ENCODE results near the gene DDX10.
"Not testable (repeated sequence)": the region's sequence is repeated elsewhere in the genome, so short reads cannot be mapped to it uniquely, and the experiment has no call there.

The DDX10 gene

DNA sequence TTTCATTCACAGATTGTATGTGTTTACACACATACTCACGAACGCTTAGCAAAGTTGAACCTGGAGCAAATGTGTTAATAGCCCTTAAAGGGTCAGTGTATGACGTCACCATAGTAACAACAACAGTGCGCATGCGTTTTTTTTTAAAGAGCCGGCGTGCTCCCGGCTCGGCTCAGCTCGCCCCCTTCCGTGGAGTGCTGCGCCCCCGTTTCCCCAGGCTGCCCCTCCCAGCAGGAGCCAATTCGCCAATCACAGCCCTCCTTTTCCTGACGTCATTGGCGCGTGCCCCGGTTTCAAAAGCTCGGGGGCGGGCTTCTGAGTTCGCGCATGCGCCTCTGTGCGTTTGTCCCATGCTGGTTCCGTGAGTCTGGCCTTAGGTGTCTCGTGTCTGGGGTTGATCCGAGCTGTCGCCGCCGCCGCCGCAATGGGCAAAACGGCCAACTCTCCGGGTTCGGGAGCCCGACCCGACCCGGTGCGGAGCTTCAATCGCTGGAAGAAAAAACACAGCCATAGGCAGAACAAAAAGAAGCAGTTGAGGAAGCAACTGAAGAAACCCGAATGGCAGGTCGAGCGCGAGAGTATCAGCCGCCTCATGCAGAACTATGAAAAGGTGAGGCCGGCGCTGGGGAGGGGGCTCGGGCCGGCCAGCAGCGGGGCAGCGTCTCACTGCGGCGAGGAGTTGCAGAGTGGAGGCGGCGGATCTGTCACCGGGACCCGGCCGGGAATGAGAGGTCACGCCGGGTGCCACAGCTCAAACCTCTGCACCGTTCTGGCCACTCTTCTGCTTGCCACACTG is at the start of gene DDX10:
Gene DDX10, plus strand, starts transcription at position 340 of the 796 bp plus-strand sequence. Its CDS starts 85 bp downstream, at position 425.
- DNase-seq (ENCODE audit: insufficient read length, low spot score): peak; percentile 97
- FAIRE-seq: peak; percentile 96

- DNase-seq (ENCODE audit: insufficient read length, low spot score) (peak; percentile 83), FAIRE-seq (peak; percentile 88)
Observed at GRCh38 chr11:108616549-108616948, 48.3 kb upstream of the DDX10 start.

DNA sequence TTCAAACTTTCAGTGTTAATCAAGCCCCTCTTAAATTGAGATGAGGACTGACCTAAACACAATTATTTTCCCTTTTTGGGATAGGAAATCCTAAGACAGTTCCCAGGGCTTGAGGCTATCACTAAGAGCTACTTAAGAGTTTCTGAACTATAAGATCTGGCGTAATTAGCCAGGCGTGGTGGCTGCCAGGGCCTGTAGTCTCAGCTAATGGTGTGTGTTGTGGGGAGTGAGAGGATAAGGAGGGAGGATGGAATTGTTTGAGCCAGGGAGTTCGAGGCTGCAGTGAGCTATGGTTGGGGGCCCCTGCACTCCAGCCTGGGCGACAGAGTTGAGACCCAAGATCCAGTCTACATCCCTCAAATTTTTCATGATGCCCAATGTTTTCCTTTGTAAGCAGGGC is 47.8 kb upstream of the DDX10 start:
- no peak for DNase-seq (ENCODE audit: insufficient read length, low spot score)
- no peak for FAIRE-seq

DNA sequence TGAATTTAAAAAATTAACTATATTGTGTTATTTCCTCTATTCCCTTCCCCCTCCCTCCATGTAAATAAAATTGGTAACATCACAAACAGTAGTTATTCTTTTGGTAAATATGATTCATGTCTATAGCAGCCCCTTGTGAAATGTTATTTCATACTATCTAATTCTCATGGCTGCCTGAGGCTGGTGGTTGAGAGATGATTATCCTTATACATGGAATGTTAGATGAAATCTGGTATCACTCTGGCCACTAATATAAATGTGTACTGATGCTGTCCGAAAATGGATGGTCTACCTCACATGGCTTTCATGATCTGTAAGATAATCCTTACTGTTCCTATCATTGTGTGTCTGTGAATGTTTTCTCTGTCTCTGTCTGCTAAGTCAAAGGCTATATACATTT is 46.3 kb upstream of the DDX10 start:
- no peak for FAIRE-seq
- DNase-seq (ENCODE audit: insufficient read length, low spot score): no peak

- no peak for DNase-seq (ENCODE audit: insufficient read length, low spot score)
- FAIRE-seq: no peak
Observed at GRCh38 chr11:108620958-108621772, 43.7 kb upstream of the DDX10 start.

GRCh38 chr11:108622341-108622740 is 42.5 kb upstream of the DDX10 start:
- FAIRE-seq: no peak

GRCh38 chr11:108624196-108624925 is 40.5 kb upstream of the DDX10 start:
- FAIRE-seq: peak; percentile 58
- no peak for DNase-seq (ENCODE audit: insufficient read length, low spot score)

More at GRCh38 chr11:108622341-108622740, 42.5 kb upstream of the DDX10 start:
- DNase-seq (ENCODE audit: insufficient read length, low spot score): no peak

- DNase-seq (ENCODE audit: insufficient read length, low spot score): no peak
- FAIRE-seq: peak; percentile 82
Observed at GRCh38 chr11:108628326-108628725, 36.5 kb upstream of the DDX10 start.

GRCh38 chr11:108628812-108629211 is 36.1 kb upstream of the DDX10 start:
- no peak for DNase-seq (ENCODE audit: insufficient read length, low spot score)
- FAIRE-seq: peak; percentile 20

- FAIRE-seq: peak; percentile 60
Observed at GRCh38 chr11:108629274-108629673, 35.6 kb upstream of the DDX10 start.

DNA sequence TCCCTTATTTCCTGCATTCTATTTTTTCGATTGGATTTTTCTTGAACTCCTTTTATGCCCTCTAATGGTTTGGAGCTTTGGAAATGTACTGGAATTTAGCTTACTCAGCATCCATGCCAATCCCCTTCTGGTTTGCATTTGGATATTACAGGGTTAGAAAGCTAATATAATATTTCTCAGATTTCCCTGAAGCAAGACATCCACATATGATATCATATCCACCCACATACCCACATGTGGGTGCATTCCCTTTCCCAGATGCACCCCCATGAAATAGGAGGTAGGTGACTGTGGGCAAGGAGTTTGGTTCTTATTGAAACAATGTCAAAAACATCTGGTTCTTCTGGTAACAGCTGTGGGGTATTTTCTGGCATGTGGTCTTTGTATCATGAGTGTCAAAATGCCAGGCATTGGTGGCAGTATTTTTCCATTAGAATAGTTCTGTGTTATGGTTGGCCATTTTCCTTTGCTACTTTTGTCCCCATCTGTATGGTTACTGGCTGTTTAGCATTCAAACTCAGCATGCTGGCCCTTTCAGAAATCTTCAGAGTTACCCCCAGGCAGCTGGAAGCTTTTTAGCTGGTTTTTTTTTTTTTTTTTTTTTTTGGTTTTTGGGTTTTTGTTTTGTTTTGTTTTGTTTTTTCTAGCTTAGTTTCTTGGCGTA is 32.7 kb upstream of the DDX10 start:
- FAIRE-seq (no peak), DNase-seq (ENCODE audit: insufficient read length, low spot score) (no peak)

More at GRCh38 chr11:108629274-108629673, 35.6 kb upstream of the DDX10 start:
- DNase-seq (ENCODE audit: insufficient read length, low spot score): no peak

- no peak for FAIRE-seq
Observed at GRCh38 chr11:108635106-108635505, 29.8 kb upstream of the DDX10 start.

GRCh38 chr11:108636222-108636621 is 28.6 kb upstream of the DDX10 start:
- FAIRE-seq: no peak

More at GRCh38 chr11:108635106-108635505, 29.8 kb upstream of the DDX10 start:
- no peak for DNase-seq (ENCODE audit: insufficient read length, low spot score)

DNA sequence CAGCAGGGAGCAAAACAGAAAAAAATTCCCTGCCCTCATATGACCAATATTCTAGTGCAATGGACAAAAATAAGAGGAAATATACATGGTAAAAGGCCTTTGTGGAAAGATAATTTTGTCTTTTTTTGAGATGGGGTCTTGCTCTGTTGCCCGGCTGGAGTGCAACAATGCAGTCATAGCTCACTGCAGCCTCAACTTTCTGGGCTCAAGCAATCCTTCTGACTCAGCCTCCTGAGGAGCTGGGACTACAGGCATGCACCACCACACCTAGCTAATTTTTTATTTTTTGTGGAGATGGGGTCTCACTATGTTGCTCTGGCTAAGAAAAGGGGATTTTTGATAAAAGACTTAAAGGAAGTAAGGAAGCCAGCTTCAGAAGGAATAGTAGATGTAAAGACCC is 25.7 kb upstream of the DDX10 start:
- no peak for FAIRE-seq
- DNase-seq (ENCODE audit: insufficient read length, low spot score): no peak

More at GRCh38 chr11:108636222-108636621, 28.6 kb upstream of the DDX10 start:
- DNase-seq (ENCODE audit: insufficient read length, low spot score): no peak

GRCh38 chr11:108641752-108642151 is 23.1 kb upstream of the DDX10 start:
- not testable (repeated sequence) for FAIRE-seq; DNase-seq (ENCODE audit: insufficient read length, low spot score)

DNA sequence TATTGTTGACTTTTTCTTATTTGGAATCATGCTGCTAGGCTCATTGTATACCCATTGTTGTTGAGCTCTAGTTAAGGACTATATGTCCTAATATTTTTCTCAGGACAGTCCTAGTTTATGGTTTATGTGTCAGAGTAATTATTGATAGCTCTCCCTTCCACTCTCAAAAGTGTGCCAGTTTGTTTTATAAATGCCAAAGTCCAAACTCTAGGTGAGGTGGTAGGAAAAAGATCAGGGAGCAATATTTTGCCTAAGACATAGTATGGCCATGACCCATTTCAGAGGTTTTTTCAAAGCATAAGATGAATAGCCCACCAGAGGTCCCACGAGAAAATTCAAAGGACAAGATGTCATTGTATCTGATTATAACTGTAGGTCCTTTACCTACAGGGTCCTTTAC is 20.9 kb upstream of the DDX10 start:
- FAIRE-seq (no peak), DNase-seq (ENCODE audit: insufficient read length, low spot score) (no peak)

- DNase-seq (ENCODE audit: insufficient read length, low spot score) (no peak), FAIRE-seq (no peak)
Observed at GRCh38 chr11:108645970-108646369, 18.9 kb upstream of the DDX10 start.

DNA sequence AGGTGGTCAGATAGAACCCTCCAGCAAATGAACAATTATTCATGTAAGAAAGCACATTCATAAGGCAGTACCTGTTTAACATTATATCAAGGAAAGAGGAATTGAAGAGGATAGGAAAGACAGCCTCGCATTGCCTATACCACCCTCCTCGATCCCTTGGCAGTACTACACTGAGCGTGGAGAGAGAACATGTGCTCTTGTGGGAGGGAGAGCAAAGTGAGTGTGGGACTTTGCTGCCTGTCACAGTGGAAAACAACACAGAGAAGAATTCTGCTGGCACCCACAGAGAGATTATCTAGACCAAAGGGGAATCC is 17.5 kb upstream of the DDX10 start:
- DNase-seq (ENCODE audit: insufficient read length, low spot score): no peak
- peak; percentile 91 for FAIRE-seq

DNA sequence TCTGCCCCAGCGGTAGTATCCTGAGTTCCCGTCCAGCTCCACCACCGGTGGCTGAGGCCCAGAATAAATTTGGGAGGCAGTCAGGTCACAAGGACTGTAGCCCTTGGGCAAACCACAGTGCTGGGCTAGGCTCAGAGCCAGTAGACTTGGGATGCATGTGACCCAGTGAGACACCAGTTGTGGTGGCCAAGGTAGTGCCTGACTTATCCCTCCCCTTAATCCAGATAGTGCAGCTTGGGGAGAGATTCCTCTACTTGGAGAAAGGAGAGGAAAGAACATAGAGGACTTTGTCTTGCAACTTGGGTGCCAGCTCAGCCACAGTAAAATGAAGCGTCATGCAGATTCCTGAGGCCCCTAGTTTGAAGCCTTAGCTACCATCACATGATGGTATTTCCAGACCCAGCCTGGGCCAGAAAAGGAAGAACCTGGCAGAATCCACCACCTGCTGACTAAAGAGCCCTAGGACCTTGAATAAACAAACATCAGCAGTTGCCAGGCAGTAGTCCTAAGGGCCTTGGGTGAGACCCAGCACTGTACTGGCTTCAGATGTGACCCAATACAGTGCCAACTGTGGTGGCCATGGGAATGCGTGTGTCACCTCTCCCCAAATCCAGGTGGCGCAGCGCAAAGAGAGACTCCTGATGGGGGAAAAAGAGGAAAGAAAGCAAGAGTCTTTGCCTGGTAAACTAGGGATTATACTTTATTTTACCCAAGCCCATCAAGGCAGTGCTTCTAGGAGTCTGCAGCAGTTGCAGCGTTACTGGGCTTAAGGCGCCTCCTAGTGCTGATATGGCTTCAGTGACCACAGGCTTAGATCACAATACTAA is 17.0 kb upstream of the DDX10 start:
- peak; percentile 62 for DNase-seq (ENCODE audit: insufficient read length, low spot score)
- peak; percentile 91 for FAIRE-seq

GRCh38 chr11:108648528-108648885 is 16.4 kb upstream of the DDX10 start:
- FAIRE-seq: no peak
- no peak for DNase-seq (ENCODE audit: insufficient read length, low spot score)

All from HTR-8/SVneo (cell line).